Memory B cell (primary cell): ENCODE results near the gene DKKL1.

Source experiments
- ATAC-seq: fragments of 150-1000 bp; cut with Tn5 transposase; 2 replicates; pipeline ENCODE4 v1.10.0; 2021; ENCODE audit warnings: low read depth, mild to moderate bottlenecking, moderate library complexity
- DNase-seq, 2 donors: peaks; one replicate each; pipeline ENCODE4 v3.0.0; 2022; ENCODE audit warnings: low spot score in 2 of 2
- H3K27ac Mint-ChIP-seq: one replicate; pipeline ENCODE4 v1.8.0; 2022; ENCODE audit warnings: mild to moderate bottlenecking, moderate library complexity, mixed read lengths
- H3K27me3 Mint-ChIP-seq: one replicate; pipeline ENCODE4 v1.8.0; 2022; ENCODE audit warnings: mixed read lengths
- H3K36me3 Mint-ChIP-seq: one replicate; pipeline ENCODE4 v1.8.0; 2022; ENCODE audit warnings: mild to moderate bottlenecking, mixed read lengths
- H3K4me1 Mint-ChIP-seq: one replicate; pipeline ENCODE4 v1.8.0; 2022; ENCODE audit warnings: mixed read lengths
- H3K4me3 Mint-ChIP-seq: one replicate; pipeline ENCODE4 v1.8.0; 2022; ENCODE audit warnings: mild to moderate bottlenecking, moderate library complexity, mixed read lengths
- H3K9me3 Mint-ChIP-seq: one replicate; pipeline ENCODE4 v1.8.0; 2022; ENCODE audit warnings: mixed read lengths

Gene DKKL1

DNA sequence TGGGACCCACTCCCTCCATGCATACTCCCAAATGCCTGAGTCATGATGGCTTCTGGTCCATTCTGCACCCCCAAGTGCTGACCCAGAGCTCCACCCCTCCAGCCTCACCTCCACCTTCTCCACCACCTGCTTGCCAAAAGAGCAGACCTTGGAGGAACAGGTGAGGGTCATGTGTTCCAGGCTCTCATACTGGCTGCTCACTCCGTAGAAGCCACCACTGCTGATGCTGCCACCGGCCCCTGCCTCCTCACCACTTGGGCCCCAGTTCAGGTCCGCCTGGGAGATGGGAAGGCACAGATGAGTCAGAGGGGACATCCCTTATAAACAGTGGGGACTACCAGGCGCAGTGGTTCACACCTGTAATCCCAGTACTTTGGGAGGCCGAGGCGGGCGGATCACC, 20.6 kb upstream of the DKKL1 start:
- DNase-seq (no peak), ATAC-seq (no peak)
- Mint-ChIP-seq H3K9me3 (peaks cover 5% of the 10 kb centered on the region), H3K36me3 (peaks cover 34% of the 10 kb centered on the region), H3K4me3 (peak overlapping the region; percentile 4), H3K27me3 (no peaks in the 10 kb centered on the region), H3K4me1 (peaks cover 56% of the 10 kb centered on the region), H3K27ac (peak overlapping the region; percentile 39)

DNA sequence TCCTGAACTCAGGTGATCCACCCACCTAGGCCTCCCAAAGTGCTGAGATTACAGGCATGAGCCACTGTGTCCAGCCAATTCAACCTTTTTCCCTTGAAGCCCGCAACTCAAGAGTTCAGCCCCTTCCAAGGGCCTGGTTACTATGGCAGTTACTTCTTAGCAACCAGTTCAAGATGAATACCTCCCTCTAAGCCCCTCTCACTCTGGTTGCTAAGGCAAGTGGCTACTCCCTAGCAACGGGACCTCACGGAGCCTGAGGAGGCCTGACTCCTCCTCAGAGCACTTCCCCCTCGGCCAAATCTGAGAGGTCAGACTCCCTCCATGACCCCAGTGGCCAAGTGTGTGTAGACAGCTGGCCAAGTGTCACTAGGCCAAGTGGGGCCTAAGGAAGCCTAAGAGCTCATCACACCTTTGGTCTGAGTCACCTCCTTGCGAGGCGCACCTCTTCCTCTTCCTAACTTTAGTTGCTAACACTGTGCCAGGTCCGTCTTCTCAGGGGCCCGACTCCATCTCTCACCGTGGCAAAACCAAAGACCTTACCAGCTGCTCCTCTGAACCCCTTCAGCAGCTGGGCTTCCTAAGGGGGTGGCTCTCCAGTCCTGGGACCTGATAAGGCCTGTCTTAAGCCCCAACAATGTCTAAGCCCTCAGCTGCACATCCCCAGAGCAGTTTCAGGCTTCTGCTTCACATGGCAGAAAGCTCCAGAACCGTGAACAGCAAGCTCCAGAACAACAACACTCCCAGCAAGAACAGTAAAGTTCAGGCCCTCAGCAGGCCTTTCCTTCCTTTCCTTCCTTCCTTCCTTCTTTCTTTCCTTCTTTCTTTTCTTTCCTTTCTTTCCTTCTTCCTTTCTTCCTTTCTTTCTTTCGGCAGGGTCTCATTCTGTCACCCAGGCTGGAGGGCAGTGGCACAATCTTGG, 18.9 kb upstream of the DKKL1 start:
- DNase-seq (no peak), ATAC-seq (no peak)
- no peaks in the 10 kb centered on the region for H3K27me3 Mint-ChIP-seq
- H3K4me1 Mint-ChIP-seq, result peaks cover 50% of the 10 kb centered on the region
- peaks cover 1% of the 10 kb centered on the region for H3K9me3 Mint-ChIP-seq
- peak overlapping the region; percentile 69 for H3K27ac Mint-ChIP-seq
- H3K4me3 Mint-ChIP-seq, result no peak overlapping the region
- H3K36me3 Mint-ChIP-seq, result peaks cover 21% of the 10 kb centered on the region

DNA sequence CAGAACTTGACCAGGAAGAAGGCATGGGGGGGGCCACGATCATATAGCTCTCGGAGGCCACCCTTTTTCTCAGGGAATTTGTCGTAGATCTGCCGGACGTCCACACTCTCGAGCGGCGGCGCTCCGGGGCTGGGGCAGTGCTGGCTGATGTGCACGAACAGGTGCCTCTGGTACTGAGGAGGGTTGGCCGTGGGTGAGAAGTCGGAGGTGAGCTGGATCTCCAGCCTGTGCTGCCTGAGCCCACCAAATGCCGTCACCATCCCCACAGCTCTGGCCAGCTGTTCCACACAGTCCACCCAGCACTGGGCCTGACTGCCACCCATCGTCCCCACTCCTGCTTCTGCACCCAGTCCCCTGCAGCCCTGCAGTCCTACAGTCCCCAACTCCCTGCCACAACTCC, 16.5 kb upstream of the DKKL1 start:
- no peaks in the 10 kb centered on the region for H3K9me3 Mint-ChIP-seq
- H3K27ac Mint-ChIP-seq, result no peak overlapping the region
- H3K4me3 Mint-ChIP-seq, result no peak overlapping the region
- ATAC-seq (no peak), DNase-seq (no peak)
- peaks cover 33% of the 10 kb centered on the region for H3K4me1 Mint-ChIP-seq
- H3K36me3 Mint-ChIP-seq, result peaks cover 16% of the 10 kb centered on the region
- H3K27me3 Mint-ChIP-seq, result no peaks in the 10 kb centered on the region

DNA sequence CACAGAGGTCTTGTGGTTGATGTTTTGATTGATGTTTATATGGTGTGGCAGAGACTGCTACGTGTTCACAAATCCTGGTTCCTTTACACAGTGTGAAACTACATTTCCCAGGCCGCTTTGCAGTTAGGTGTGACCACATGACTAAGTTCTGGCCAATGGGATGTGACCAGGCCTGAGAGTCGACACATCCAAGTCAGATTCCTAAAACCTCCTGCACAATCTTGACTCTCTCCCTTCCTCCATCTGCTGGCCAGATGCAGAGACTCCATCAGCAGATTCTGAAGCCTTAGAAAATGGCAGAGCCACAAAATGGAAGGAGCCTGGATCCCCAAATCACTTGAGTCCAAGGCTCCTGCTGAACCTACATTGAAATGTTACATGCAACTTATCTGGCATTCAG, 15.8 kb upstream of the DKKL1 start:
- no peaks in the 10 kb centered on the region for H3K27me3 Mint-ChIP-seq
- peaks cover 13% of the 10 kb centered on the region for H3K36me3 Mint-ChIP-seq
- H3K4me1 Mint-ChIP-seq, result peaks cover 28% of the 10 kb centered on the region
- H3K9me3 Mint-ChIP-seq, result no peaks in the 10 kb centered on the region
- peak overlapping the region; percentile 14 for H3K27ac Mint-ChIP-seq
- no peak overlapping the region for H3K4me3 Mint-ChIP-seq
- DNase-seq (no peak), ATAC-seq (peak; percentile 78)

DNA sequence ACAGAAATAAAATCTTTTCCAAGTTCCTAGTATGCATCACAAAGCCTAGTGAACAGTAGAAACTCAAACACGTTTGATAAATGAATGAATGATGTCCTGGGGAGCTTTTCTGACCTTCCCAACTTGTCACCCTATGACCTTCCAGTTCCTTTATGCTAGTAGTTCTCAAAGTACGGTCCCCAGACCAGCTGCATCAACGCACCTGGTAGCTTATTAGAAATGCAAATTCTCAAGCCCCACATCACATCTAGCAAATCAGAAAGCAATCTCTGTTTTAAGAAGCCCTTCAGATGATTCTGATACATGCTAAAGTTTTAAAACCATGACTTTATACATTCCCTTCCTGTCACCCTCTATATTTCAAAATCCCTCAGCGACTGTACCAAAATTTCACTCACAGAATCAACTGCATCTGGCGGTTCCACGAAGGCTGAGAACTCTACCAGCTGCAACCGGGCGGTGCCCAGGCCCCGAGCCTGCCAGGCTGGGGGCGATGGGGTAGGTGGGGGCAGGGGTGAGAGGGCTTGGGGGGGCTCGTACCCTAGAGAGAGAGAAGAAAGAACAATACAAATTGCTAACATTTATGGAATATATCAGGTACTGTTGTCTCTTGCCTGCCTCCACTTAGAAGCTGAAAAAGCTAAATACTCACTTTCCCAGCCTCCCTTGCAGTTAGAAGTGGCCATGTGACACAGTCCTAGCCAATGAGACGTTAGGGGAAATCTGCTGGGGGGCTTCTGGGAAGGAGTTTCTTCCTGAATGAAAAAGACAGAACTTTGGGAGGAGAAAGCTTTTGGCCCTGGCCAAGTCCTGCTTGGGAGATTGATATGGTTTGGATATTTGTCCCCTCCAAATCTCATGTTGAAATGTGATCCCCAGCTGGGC, 15.1 kb upstream of the DKKL1 start:
- DNase-seq, result no peak
- Mint-ChIP-seq H3K9me3 (no peaks in the 10 kb centered on the region), H3K27ac (peak overlapping the region; percentile 14), H3K4me1 (peaks cover 30% of the 10 kb centered on the region), H3K36me3 (peaks cover 14% of the 10 kb centered on the region), H3K4me3 (peak overlapping the region; percentile 43), H3K27me3 (no peaks in the 10 kb centered on the region)
- peak; percentile 84 for ATAC-seq

DNA sequence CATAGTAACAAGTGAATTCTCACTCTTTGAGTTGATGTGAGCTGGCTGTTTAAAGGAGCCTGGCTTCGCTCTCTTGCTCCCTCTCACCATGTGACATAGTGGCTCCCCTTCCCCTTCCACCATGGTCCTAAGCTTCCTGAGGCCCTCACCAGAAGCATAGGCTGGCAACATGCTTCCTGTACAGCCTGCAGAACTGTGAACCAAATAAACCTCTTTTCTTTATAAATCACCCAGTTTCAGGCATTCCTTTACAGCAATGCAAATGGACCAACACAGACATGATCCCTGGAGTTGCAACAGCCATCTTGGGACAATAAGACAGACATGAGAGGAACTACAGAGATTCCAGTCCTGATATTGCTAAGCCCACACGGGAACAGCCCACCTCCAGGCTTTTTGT, 14.1 kb upstream of the DKKL1 start:
- Mint-ChIP-seq H3K9me3 (no peaks in the 10 kb centered on the region), H3K27me3 (no peaks in the 10 kb centered on the region), H3K27ac (no peak overlapping the region), H3K36me3 (peaks cover 13% of the 10 kb centered on the region), H3K4me3 (no peak overlapping the region), H3K4me1 (peaks cover 35% of the 10 kb centered on the region)
- ATAC-seq, result no peak
- no peak for DNase-seq

DNA sequence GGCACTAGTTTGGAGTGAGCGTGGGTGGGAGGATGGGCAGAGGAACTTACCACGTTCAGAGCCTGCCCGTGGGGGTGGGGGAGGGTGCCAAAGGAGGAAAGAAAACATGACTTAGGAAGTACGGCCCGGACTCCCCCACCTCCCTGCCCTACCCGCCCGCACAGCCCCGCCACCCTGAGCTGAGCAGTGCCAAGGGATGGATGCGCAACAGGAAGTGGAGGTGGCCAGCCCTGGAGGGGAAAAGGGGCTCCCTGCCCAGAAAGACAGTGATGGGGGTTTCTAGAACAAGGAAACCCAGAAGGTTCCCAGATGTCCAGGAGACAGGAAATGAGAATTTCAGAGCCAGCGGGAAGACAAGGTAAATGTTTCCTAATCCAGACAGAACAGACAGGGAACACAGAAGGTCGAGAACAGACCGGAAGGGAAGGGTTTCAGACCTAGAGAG, 7.7 kb upstream of the DKKL1 start:
- Mint-ChIP-seq H3K4me1 (peaks cover 57% of the 10 kb centered on the region), H3K27me3 (peaks cover 2% of the 10 kb centered on the region), H3K36me3 (peaks cover 7% of the 10 kb centered on the region), H3K27ac (peak overlapping the region; percentile 70), H3K9me3 (no peaks in the 10 kb centered on the region), H3K4me3 (peak overlapping the region; percentile 82)
- no peak for DNase-seq
- no peak for ATAC-seq

DNA sequence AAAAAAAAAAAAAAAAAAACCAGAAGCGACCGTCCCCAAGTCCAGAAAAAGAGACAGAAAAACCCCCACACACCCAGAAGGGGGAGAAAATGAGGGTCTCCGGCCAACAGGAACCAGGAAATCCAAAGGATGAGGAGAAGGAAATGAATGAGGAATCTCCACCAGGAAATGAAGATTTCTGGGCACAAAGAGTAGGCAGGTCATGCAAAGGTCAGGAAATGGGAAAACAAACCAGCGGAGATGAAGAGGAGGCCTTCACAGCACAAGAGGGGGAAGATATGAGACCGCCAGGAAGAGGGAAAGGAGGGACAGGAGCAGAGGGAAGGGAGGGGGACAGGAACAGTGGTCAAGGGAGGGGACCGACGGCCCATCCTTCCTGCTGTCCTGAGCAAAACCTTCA, 7.3 kb upstream of the DKKL1 start:
- Mint-ChIP-seq H3K27ac (peak overlapping the region; percentile 70), H3K9me3 (no peaks in the 10 kb centered on the region), H3K4me3 (peak overlapping the region; percentile 82), H3K36me3 (peaks cover 4% of the 10 kb centered on the region), H3K4me1 (peaks cover 57% of the 10 kb centered on the region), H3K27me3 (peaks cover 2% of the 10 kb centered on the region)
- no peak for DNase-seq
- ATAC-seq, result no peak

DNA sequence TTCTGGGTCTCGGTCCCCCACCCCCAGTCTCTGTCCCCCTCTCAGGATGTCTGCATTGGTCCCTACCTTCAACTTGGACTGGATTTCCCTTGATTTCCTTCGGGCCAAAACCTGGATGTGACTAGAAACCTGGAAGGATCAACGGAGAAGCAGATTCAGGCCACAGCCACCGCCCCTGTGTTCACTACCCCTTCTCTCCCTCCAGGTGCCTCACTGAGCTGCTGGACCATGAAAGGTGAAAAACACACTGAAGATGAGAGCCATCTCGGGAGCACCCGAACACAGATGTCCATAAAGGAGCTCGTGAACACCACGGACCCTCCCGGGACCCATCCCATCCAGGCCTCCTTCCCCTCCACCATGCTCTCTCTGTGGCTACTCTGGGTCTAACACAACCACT, 6.5 kb upstream of the DKKL1 start:
- Mint-ChIP-seq H3K4me3 (peak overlapping the region; percentile 82), H3K9me3 (no peaks in the 10 kb centered on the region), H3K4me1 (peaks cover 61% of the 10 kb centered on the region), H3K27ac (peak overlapping the region; percentile 70), H3K36me3 (peaks cover 4% of the 10 kb centered on the region), H3K27me3 (peaks cover 2% of the 10 kb centered on the region)
- ATAC-seq (peak; percentile 70), DNase-seq (peak; percentile 26 to 40)

DNA sequence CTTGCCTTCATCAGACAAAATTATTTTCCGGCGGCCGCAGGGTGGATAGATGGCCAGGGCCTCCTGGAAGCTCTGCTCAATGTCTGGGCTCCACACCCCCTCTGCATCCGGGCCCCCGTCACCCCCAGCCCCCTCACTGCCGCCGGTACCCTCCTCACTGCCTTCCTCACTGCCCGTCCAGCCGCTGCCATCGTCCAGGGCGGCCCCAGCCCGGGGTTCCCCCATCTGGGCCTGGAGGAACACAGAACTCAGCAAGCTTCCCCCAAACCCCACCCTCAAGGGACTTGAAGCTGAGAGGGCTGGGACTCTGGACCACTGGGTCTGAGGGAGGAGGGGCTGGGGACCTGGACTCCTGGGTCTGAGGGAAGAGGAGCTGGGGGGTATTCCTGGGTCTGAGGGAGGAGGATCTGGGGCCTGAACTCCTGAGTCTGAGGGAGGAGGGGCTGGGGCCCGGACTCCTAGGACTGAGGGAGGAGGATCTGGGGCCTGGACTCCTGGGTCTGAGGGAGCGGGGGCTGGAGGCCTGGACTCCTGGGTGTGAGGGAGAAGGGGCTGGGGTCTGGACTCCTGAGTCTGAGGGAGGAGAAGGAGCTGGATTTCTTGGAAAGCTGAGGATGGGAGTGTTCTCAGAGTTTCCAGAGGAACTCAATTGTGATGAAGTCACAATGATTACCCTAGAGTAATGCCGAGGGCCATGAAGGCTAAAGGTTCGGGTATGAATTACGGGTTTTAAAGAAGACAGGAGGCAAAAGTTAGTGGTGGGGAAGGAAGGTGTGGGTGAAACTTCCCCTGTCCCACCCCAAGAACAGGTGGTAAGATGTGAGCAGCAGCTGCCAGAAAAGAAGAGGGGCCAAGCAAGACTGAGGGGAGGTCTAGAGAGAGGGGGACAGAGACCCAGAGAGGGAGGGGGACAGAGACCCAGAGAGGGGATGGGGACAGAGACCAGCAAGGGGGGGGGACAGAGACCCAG, 3.5 kb upstream of the DKKL1 start:
- DNase-seq, result no peak
- H3K27me3 Mint-ChIP-seq, result peaks cover 2% of the 10 kb centered on the region
- no peaks in the 10 kb centered on the region for H3K9me3 Mint-ChIP-seq
- peak; percentile 31 for ATAC-seq
- H3K4me3 Mint-ChIP-seq, result peak overlapping the region; percentile 75
- H3K36me3 Mint-ChIP-seq, result no peaks in the 10 kb centered on the region
- H3K4me1 Mint-ChIP-seq, result peaks cover 46% of the 10 kb centered on the region
- H3K27ac Mint-ChIP-seq, result no peak overlapping the region

DNA sequence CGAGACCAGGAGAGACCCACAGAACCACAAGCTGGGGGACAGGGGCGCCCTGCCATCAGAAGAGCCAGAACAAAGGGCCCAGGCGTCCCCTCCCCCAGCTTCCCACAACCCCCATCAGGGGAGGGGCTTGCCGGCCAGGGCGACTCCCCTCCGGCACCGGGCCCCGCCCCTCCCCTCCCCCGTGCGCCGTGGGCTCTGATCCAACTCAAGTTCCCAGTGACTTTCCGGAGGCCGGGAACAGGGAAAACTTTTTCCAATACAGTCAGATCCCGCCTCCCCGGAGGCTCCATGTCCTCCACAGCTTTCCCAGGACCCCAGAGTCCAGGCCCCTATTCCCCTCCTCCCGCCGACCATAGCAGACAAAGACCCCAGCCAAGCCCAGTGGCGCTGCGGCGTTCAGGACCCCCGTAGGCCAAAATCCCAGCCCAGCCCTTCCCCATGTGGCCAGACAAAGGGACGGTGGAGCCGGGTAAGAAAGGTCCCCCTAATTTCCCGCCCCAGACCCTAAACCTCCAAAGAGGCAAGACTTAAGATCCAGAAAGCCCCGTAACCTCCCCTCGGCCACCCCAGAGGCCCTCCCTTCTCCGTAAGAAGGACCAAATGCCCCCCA, 2.1 kb upstream of the DKKL1 start:
- peaks cover 33% of the 10 kb centered on the region for H3K4me1 Mint-ChIP-seq
- H3K4me3 Mint-ChIP-seq, result peak overlapping the region; percentile 75
- DNase-seq (no peak), ATAC-seq (no peak)
- no peaks in the 10 kb centered on the region for H3K36me3 Mint-ChIP-seq
- H3K9me3 Mint-ChIP-seq, result no peaks in the 10 kb centered on the region
- peaks cover 2% of the 10 kb centered on the region for H3K27me3 Mint-ChIP-seq
- H3K27ac Mint-ChIP-seq, result no peak overlapping the region

DNA sequence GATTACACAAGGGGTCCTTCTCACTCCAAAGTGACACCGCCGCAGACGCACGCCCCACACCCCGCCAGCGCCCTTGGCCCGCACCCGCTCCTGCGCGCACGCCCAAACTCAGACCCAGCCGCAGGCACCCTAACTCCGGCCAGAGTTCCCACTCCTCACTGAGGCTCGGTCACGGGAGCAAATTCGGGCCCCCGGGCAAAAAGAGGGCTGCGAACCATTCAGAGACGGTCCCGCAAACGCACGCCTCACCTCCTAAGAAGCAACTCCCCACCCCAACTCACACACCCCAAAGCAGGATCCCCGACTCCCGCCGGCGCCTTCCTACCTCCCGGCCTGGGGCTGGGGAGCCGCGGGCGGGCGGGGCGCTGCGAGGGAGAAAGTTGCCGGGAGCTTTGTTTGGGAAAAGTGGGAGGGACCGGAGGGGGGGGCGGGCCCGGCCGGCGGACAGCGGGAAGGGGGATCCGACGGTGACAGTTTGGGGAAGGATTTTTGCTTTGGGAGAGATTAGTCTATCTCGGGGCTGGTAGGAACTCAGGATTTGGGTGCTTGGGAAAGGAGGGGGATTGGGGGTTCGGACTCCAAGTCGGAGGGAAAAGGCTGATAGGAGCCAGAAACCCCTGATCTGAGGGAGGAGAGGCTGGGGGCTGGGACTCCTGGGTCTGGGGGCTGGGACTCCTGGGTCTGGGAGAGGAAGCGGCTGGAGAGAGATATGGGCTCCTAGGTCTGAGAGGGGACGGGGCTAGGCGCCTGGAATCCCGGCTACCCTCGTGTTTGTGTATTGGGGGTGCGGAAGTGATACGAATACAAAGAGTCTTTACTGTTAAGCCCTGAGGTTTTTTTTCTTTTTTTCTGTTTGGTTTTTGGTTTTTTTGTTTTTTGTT, 1.4 kb upstream of the DKKL1 start, which contains the start of gene TEAD2:
TEAD2 (minus strand) TSS at position 369 of the 881 bp plus-strand sequence. CDS start 2,341 bp downstream, outside the sequence.
- Mint-ChIP-seq H3K4me3 (peak within 1 kb of the TSS; percentile 75), H3K27me3 (peaks cover 2% of the 10 kb centered on the region), H3K27ac (no peak within 1 kb of the TSS), H3K9me3 (no peaks in the 10 kb centered on the region), H3K4me1 (peaks cover 26% of the 10 kb centered on the region), H3K36me3 (no peaks in the 10 kb centered on the region)
- ATAC-seq (no peak), DNase-seq (peak in 1 of 2 donors; percentile 51)
